ENCODE data around the gene NPAS3.
A peak's percentile ranks its signal among the peaks of the same experiment; 100 is the strongest.

The NPAS3 gene

GRCh38 chr14:33343016-33343415 lies 404.3 kb downstream of the NPAS3 start:
- DNase-seq: no peak

- no peak for DNase-seq
Observed at GRCh38 chr14:33347796-33348195, 409.1 kb downstream of the NPAS3 start.

GRCh38 chr14:33348510-33348909 lies 409.8 kb downstream of the NPAS3 start:
- DNase-seq: no peak

GRCh38 chr14:33349871-33350270 lies 411.2 kb downstream of the NPAS3 start:
- DNase-seq: no peak

GRCh38 chr14:33350366-33350990 lies 411.8 kb downstream of the NPAS3 start:
- DNase-seq: no peak

GRCh38 chr14:33352821-33353220 lies 414.1 kb downstream of the NPAS3 start:
- DNase-seq: no peak

- DNase-seq: no peak
Observed at GRCh38 chr14:33356181-33356580, 417.5 kb downstream of the NPAS3 start.

GRCh38 chr14:33357225-33358010 lies 418.7 kb downstream of the NPAS3 start:
- no peak for DNase-seq

GRCh38 chr14:33359288-33359881 lies 420.7 kb downstream of the NPAS3 start:
- no peak for DNase-seq

- DNase-seq: no peak
Observed at GRCh38 chr14:33362934-33363333, 424.3 kb downstream of the NPAS3 start.

GRCh38 chr14:33363682-33364081 lies 425.0 kb downstream of the NPAS3 start:
- no peak for DNase-seq

GRCh38 chr14:33364466-33364865 lies 425.8 kb downstream of the NPAS3 start:
- DNase-seq: no peak

GRCh38 chr14:33369041-33369440 lies 430.4 kb downstream of the NPAS3 start:
- DNase-seq: no peak

GRCh38 chr14:33369972-33370371 lies 431.3 kb downstream of the NPAS3 start:
- peak in 2 of 3 donors; percentile 5 to 16 for DNase-seq

GRCh38 chr14:33370426-33370825 lies 431.7 kb downstream of the NPAS3 start:
- DNase-seq: no peak

GRCh38 chr14:33375196-33375595 lies 436.5 kb downstream of the NPAS3 start:
- DNase-seq: no peak

- no peak for DNase-seq
Observed at GRCh38 chr14:33375786-33376185, 437.1 kb downstream of the NPAS3 start.

GRCh38 chr14:33376510-33376909 lies 437.8 kb downstream of the NPAS3 start:
- DNase-seq: no peak

- no peak for DNase-seq
Observed at GRCh38 chr14:33377596-33378390, 439.1 kb downstream of the NPAS3 start.

GRCh38 chr14:33381717-33382116 lies 443.0 kb downstream of the NPAS3 start:
- DNase-seq: no peak

GRCh38 chr14:33386140-33386539 lies 447.5 kb downstream of the NPAS3 start:
- no peak for DNase-seq

- no peak for DNase-seq
Observed at GRCh38 chr14:33386781-33387180, 448.1 kb downstream of the NPAS3 start.

- no peak for DNase-seq
Observed at GRCh38 chr14:33390335-33390734, 451.7 kb downstream of the NPAS3 start.
